Common myeloid progenitor, CD34-positive (primary cell): ENCODE data around the gene CADM1.

Experiments used
- CTCF ChIA-PET: fragments of 350-600 bp; sonication (Branson Sonifier 250); formaldehyde crosslinking; loops from one replicate; lab custom pipeline; 2021; ENCODE audit warnings: antibody characterized with exemption; lab: Charles Lee
- POLR2A ChIA-PET: fragments of 350-600 bp; sonication (Branson Sonifier 250); formaldehyde crosslinking; loops from one replicate; lab custom pipeline; 2021; ENCODE audit warnings: antibody characterized with exemption; lab: Charles Lee
- DNase-seq, 3 donors: peaks; one replicate each; pipeline versions ENCODE4 v3.0.0 to v3.0.0-alpha.2; 2013
- H3K27ac ChIP-seq, 2 experiments: 1 replicate in 1 of 2; 2 replicates in 1 of 2; pipeline ENCODE4 v1.7.0; 2013; ENCODE audit warnings: inconsistent platforms in 2 of 2, low read length in 2 of 2, mild to moderate bottlenecking in 2 of 2, low read depth in 1 of 2, moderate library complexity in 1 of 2; ENCODE audit not compliant: severe bottlenecking in 2 of 2, insufficient read depth in 1 of 2, poor library complexity in 1 of 2
- H3K27me3 ChIP-seq, 5 experiments: replicated peaks in 2 of 5; 1 replicate in 3 of 5; 2 replicates in 2 of 5; pipeline versions ENCODE4 v1.6.1 to v1.7.0; 2013; ENCODE audit warnings: low read length in 4 of 5, mild to moderate bottlenecking in 2 of 5, moderate library complexity in 2 of 5, inconsistent platforms in 1 of 5; ENCODE audit not compliant: insufficient read depth in 5 of 5, control insufficient read depth in 4 of 5
- H3K36me3 ChIP-seq, 4 experiments: 1 replicate in 2 of 4; 2 replicates in 2 of 4; pipeline versions ENCODE4 v1.6.1 to v1.7.0; 2013; ENCODE audit warnings: low read length in 3 of 4, control low read depth in 1 of 4, mild to moderate bottlenecking in 1 of 4; ENCODE audit not compliant: control insufficient read depth in 4 of 4, insufficient read depth in 4 of 4
- H3K4me1 ChIP-seq, 4 experiments: 1 replicate in 3 of 4; 2 replicates in 1 of 4; pipeline versions ENCODE4 v1.6.1 to v1.7.1; 2013; ENCODE audit warnings: low read length in 3 of 4, mild to moderate bottlenecking in 3 of 4, control low read depth in 1 of 4, inconsistent platforms in 1 of 4, moderate library complexity in 1 of 4; ENCODE audit not compliant: control insufficient read depth in 4 of 4, insufficient read depth in 4 of 4; ENCODE audit errors: control extremely low read depth in 1 of 4
- H3K4me3 ChIP-seq, 7 experiments: 1 replicate in 4 of 7; 2 replicates in 3 of 7; pipeline versions ENCODE4 v1.5.1 to v1.7.0; 2013; ENCODE audit warnings: mild to moderate bottlenecking in 7 of 7, low read length in 6 of 7, moderate library complexity in 6 of 7, inconsistent platforms in 2 of 7, low read depth in 2 of 7, control low read depth in 1 of 7; ENCODE audit not compliant: insufficient read depth in 4 of 7, control insufficient read depth in 1 of 7; ENCODE audit errors: extremely low read depth in 1 of 7
- H3K9me3 ChIP-seq, 5 experiments: 1 replicate in 4 of 5; 2 replicates in 1 of 5; pipeline versions ENCODE4 v1.6.1 to v1.7.1; 2013; ENCODE audit warnings: low read length in 4 of 5, mild to moderate bottlenecking in 2 of 5, inconsistent platforms in 1 of 5, low read depth in 1 of 5, moderate library complexity in 1 of 5; ENCODE audit not compliant: control insufficient read depth in 4 of 5, insufficient read depth in 2 of 5; ENCODE audit errors: control extremely low read depth in 1 of 5
- WGBS: methylation state at CpG from one replicate; pipeline ENCODE4 v1.1.5; 2013; ENCODE audit not compliant: insufficient coverage; 5-methylcytosine and 5-hydroxymethylcytosine counted together

The CADM1 gene

GRCh38 chr11:115378557-115378956, 125.7 kb downstream of the CADM1 start:
- no peaks in the 10 kb centered on the region for H3K36me3 ChIP-seq
- 92% methylated on average over 2 of the region's 4 CpGs for WGBS
- CTCF ChIA-PET, result no interaction called here
- DNase-seq, result no peak
- no peak overlapping the region for H3K4me3 ChIP-seq
- no peaks in the 10 kb centered on the region for H3K9me3 ChIP-seq
- POLR2A ChIA-PET, result no interaction called here
- no peak overlapping the region for H3K27ac ChIP-seq
- no peaks in the 10 kb centered on the region for H3K4me1 ChIP-seq
- H3K27me3 ChIP-seq, result peaks cover 0 to 2% (median 0%) of the 10 kb centered on the region in 5 experiments

- Histone ChIP-seq H3K4me3 (no peak overlapping the region), H3K36me3 (no peaks in the 10 kb centered on the region), H3K27ac (no peak overlapping the region), H3K4me1 (no peaks in the 10 kb centered on the region), H3K9me3 (no peaks in the 10 kb centered on the region), H3K27me3 (peaks cover 0 to 3% (median 2%) of the 10 kb centered on the region in 5 experiments)
- CTCF ChIA-PET, result no interaction called here
- no peak for DNase-seq
- 100% methylated on average over 1 of the region's 4 CpGs for WGBS
- POLR2A ChIA-PET, result no interaction called here
Observed at GRCh38 chr11:115377882-115378296, 126.3 kb downstream of the CADM1 start.

GRCh38 chr11:115368616-115369015, 135.6 kb downstream of the CADM1 start:
- Histone ChIP-seq H3K36me3 (no peaks in the 10 kb centered on the region), H3K9me3 (no peaks in the 10 kb centered on the region), H3K27ac (no peak overlapping the region), H3K4me3 (no peak overlapping the region), H3K4me1 (no peaks in the 10 kb centered on the region), H3K27me3 (peaks cover 0 to 4% (median 0%) of the 10 kb centered on the region in 5 experiments)
- ChIA-PET POLR2A (no interaction called here), CTCF (no interaction called here)
- DNase-seq, result no peak

- Histone ChIP-seq H3K36me3 (no peaks in the 10 kb centered on the region), H3K4me3 (no peak overlapping the region), H3K27ac (no peak overlapping the region), H3K9me3 (no peaks in the 10 kb centered on the region), H3K4me1 (no peaks in the 10 kb centered on the region), H3K27me3 (no peaks in the 10 kb centered on the region)
- ChIA-PET CTCF (no interaction called here), POLR2A (no interaction called here)
- WGBS, result no CpG with 5 or more reads among the region's 5 CpGs
- no peak for DNase-seq
Observed at GRCh38 chr11:115366826-115367225, 137.4 kb downstream of the CADM1 start.

- Histone ChIP-seq H3K27ac (no peak overlapping the region), H3K4me1 (no peaks in the 10 kb centered on the region), H3K9me3 (no peaks in the 10 kb centered on the region), H3K27me3 (peaks cover 0 to 2% (median 0%) of the 10 kb centered on the region in 5 experiments), H3K4me3 (no peak overlapping the region), H3K36me3 (no peaks in the 10 kb centered on the region)
- CTCF ChIA-PET, result no interaction called here
- DNase-seq, result no peak
- POLR2A ChIA-PET, result no interaction called here
- WGBS, result 100% methylated on average over 3 of the region's 4 CpGs
Observed at GRCh38 chr11:115365907-115366306, 138.3 kb downstream of the CADM1 start.

GRCh38 chr11:115364896-115365295, 139.3 kb downstream of the CADM1 start:
- H3K27ac ChIP-seq, result no peak overlapping the region
- no peaks in the 10 kb centered on the region for H3K36me3 ChIP-seq
- CTCF ChIA-PET, result no interaction called here
- DNase-seq, result no peak
- no peak overlapping the region for H3K4me3 ChIP-seq
- H3K9me3 ChIP-seq, result no peaks in the 10 kb centered on the region
- WGBS, result 90% methylated on average over 2 of the region's 3 CpGs
- no peaks in the 10 kb centered on the region for H3K4me1 ChIP-seq
- POLR2A ChIA-PET, result no interaction called here
- peaks cover 0 to 2% (median 0%) of the 10 kb centered on the region in 5 experiments for H3K27me3 ChIP-seq

GRCh38 chr11:115363921-115364320, 140.3 kb downstream of the CADM1 start:
- Histone ChIP-seq H3K9me3 (no peaks in the 10 kb centered on the region), H3K27ac (no peak overlapping the region), H3K4me3 (no peak overlapping the region), H3K36me3 (no peaks in the 10 kb centered on the region), H3K27me3 (peaks cover 0 to 2% (median 0%) of the 10 kb centered on the region in 5 experiments), H3K4me1 (no peaks in the 10 kb centered on the region)
- 100% methylated on average over 1 of the region's 3 CpGs for WGBS
- CTCF ChIA-PET, result no interaction called here
- POLR2A ChIA-PET, result no interaction called here
- no peak for DNase-seq
